Measurements from ENCODE around the gene PIEZO2.

PIEZO2 gene

DNA sequence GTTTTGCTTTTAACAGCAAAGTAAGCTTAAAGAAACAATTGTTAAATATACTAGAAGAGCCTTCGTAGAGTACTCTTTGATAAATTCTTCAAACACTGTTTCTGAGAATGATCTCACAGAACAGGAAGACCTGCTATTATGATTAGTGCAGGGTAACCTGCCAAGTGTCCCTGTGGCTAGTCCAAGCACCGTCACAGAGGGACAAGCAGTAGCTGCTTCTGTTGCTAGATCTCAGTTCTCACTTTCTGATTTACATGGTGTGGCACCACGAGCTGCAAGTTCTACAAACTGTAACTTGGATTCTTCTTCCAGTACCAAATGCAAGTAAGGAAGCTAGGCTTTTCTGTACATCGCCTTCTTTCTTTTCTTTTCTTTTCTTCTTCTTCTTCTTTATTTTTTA, 121.5 kb downstream of the PIEZO2 start:
- DNase-seq (ENCODE audit: low read depth): no peak

DNA sequence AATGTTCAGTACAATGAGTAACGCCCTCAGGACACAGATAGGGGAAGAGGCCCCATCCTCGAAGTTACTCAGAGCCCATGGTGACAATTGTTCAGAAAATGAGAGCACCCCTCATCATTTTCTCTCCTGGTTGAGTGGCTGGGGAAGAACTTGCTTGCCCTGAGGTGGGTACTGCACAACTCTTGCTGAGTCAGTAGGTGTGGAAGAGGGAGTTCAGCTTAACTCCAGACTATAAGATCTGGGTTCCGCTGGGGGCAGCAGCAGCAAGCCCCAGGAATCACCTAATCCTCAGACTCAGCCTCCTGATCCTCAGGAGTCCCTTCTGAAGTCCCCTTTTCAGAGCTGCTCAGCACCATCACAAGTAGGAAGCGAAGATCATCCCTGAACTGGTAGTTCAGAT, 123.7 kb downstream of the PIEZO2 start:
- no peak for DNase-seq (ENCODE audit: low read depth)

DNA sequence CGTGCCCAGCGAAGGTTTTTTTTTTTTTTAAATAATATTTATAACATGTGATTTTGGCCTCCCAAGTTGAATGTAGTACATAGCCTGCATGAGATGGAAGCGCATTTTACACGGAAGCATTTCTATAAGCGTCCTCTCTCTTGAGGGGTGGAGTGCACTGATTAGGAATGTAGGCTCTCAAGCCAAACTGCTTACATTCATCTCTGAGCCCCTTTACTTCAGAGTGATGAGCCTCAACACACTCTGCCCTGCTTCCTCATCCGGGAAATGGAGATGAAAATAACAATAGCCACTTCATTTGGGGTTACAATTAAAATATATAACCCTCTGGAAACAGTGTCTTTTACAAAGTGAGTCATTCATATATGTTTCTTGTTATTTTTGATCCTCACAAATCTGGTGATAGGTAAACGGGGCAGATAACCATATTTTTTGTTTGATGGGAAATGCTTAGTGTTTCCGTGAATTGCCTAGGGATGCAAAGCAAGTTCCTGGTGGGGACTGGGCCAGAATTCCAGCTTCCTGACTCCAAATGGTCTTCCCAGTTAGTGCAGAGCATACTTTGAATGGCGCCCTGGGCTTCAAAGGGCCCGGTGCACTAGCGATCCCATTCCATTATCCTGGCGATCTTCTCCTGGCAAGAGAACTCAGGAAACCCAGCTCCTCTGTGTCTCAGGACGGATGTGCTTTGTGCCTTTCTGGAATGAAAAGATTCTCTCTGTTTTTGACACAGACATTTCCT, 124.3 kb downstream of the PIEZO2 start:
- DNase-seq (ENCODE audit: low read depth): no peak

DNA sequence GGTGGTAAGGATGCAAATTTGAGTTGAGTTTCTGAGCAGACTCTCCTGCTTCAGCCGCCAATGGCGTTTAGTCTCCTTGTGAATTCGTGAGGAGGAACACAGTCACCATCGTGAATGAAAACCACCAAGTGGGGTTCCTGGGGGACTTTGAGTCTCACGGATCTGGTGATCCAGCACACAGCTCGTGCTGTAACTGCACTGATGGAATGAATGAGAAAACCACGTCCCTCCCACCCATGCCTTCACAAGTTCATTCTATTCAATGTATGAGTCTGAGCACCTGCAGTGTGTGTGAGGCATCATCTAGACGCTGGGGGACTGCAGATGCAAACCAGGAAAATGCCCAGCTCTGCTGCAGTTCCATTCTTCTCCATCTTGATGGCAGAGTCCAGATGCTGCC, 127.9 kb downstream of the PIEZO2 start:
- DNase-seq (ENCODE audit: low read depth): no peak

DNA sequence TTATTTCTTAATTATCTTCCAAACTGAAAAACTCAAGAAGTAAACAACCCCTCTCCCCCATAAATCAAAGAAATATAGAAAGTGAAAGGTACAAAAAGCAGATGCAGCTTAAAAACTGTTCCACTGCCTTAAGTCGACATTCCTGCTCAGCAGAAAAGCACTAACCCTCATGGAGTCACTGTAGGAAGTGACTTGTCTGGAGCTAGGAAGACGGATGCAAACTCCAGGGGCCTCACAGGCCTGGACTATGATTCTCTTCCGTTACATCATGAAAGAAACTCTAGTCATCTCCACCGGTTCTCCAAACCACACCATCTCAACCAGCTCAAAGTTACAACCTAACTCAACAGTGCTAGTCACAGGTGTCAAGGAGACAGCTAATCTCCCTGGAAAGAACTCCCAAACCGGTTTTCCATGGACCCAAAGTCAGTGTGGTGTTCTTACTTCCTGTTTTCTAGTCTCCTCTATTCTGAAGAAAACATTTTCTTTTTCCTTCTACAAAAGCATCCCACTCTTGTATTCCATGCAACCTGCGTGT, 128.4 kb downstream of the PIEZO2 start:
- no peak for DNase-seq (ENCODE audit: low read depth)

DNA sequence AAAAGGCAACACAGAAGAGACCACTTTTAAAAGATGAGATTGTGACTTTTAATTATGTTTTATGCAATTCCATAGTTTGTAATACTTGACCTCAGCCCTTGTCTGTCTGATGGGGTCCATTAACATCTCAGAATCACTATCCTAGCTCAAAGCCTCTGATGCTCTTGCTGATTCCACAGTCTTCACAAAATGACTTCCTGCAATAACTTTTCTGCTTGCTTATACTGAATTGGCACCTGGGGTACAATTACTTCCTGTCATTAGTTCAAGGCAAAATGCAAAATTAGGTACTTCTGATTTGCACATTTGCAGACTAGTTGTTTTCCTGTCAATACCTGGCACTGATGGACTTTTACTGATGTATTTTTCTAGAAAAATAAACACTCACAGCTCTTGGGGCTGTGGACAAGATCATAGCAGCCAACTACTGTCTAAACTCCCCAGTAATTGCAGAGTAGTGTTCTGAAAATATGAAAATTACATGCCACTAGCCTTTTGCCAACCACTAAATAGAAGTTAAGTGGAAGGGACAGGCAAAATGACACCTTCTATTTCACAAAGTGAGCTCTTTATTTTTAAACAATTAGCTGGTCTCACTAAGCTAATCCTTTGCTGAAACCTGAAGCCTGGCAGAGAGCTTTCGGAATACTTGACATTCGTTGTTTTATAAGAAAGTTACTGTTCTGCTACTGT, 129.1 kb downstream of the PIEZO2 start:
- no peak for DNase-seq (ENCODE audit: low read depth)

DNA sequence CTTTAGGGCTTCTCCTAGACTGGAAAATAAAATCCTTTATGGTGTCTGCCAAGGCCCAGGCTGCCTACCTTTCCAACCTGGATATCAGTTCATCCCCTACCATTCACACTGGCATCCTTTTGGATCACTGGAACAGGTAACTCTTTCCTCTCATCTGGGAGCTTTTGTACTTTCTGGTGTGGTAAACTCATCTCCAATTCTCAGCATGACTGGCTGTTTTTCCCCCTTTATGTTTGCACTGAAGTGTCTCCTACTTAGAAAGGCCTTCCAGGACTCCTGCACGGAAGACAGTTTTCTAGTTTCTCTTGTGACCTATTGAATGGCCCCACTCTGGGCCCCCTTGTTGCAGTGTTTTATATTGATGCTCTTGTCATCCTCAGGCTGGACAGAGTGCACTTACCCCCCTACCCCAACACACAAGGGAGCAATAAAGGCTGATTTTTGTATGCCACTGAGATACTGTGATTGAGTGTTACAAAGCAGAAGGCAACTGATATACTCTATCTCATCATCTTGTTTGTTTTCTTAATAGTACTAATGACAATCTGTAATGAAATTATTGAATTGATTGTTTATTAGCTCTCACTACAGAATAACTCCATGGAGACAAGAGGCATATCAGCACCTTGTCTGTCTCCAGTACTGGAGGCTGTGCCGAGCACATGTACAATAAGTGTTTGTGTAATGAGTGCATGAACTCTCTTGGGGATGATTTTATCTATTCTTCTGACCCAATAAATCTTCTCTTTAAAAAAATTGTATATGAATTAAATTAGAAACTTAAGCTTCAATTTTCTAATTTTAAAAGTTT, 129.9 kb downstream of the PIEZO2 start:
- DNase-seq (ENCODE audit: low read depth): no peak

DNA sequence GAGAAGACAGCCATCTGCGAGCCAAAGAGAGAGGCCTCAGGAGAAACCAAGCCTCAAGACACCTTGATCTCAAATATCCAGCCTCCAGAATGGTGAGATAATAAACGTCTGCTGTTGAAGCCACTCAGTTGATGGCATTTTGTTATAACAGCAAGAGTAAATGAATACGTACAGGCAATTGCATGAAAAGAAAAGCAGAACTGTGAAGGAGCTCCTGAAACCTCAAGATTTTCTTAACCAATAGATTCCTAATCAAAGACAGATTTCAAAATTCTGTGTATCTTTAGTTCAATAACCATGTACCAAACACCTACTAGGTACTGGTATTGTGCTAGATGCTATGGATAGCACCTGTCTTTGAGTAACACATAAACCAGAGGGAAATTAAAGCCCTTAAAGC, 139.5 kb downstream of the PIEZO2 start:
- DNase-seq (ENCODE audit: low read depth): no peak

DNA sequence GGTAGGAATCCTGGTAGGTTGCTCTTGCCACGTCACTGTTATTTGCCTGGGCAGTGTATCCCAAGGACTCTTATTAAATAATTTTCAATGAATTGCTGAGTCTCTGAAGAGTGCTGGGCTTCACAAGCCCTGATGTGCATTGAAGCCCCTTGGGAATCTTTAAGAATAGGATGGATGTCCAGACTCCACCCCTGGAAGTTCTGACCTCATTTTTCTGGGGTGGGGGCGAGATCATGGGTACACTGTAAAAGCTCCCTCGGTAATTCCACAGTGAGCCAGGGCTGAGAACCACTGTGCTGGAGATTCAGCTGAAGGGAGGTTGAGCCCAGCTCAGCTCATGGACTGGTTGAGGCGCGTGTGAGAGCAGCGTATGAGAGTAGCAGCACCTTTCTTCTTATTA, 140.2 kb downstream of the PIEZO2 start:
- DNase-seq (ENCODE audit: low read depth): no peak

DNA sequence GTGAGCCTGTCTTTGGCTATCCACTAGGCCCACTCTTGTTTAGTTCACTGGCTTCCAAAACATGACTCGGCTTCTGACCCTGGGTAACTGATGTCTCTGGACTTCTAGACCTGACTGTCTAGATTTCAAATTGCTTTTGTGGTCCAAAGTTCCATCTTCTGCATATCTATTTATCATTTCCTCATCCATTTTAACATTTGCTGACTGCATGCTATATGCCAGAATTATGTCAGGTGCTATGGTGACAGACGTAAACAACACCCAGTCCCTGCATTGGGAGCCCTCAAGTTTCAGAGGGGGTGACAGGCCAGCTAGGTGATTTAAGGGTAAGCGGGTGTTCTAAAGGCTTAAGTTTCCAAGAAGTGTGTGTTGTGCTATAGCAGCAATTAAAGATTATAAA, 140.9 kb downstream of the PIEZO2 start:
- DNase-seq (ENCODE audit: low read depth): no peak

DNA sequence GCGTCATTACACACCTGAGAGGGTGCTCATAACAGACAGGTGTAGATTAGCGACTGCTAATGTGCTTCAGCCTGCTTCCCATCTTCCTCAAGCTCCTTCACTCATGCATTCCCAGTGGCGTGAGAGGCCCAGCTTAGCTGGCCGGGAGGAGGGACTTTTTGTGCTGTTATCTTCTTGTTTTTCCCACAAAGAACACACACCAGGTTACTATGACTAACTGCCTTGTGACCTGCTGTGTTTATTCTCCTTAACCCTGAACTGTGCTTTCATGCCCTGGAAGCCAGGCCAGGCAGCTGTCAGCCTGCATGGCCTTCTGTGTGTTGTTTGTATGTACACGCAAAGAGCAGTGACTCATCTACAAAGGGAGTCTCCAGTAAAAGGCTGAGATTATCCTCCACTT, 143.8 kb downstream of the PIEZO2 start:
- no peak for DNase-seq (ENCODE audit: low read depth)

DNA sequence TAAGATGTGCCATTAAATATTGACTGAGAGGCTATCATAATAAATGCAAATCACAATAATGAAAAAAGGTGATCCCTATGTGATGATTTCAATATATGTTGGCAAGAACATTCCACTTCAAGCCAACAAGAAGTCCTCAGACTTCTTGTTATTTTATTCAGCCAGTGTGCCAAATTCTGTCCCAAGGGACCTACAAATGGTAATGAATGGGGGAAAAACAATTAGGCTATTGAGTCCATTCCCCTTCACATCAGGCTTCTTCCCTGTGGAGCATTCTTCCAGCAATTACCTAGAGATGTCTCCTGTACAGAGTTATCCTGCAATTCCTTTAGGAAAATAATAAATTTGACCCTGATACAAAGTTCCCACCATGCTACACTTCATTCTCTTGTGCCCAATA, 144.4 kb downstream of the PIEZO2 start:
- no peak for DNase-seq (ENCODE audit: low read depth)

DNA sequence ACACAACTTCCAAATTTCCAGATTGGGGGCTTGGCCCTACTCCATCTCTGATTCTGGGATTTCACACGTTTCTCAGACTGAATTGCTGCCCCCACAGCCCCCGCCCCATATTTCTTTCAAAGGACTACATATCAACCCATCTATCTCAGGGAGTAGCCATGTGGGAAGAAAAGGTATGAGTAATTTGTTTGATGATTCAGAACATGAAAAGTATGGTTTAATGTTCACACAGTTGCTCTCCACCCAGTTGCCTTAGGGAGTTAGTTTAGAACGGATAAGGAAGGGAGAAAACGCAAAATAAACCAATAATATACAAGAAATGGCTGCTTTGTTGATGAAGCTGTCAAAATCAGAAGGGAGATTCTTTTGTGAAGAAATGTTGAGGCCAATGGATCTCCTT, 145.1 kb downstream of the PIEZO2 start:
- DNase-seq (ENCODE audit: low read depth): no peak

DNA sequence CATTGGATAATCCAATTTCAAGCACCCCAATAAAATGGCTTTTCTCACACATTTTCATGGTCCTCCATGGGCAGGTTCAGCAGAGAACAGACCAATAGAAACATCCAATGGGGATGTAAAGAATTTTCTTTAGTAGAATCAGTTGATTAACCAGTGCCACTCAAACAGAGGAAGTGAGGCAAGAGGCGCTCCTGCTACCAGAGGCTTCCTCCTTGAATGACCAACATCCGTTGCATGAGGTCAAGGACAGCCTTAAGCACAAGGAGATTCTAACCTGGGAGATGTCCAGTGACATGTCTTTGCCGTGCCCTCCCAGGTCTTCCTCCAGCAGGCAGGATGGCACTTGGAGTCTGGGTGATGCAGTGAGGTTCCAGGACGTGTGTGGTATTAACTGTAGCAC, 146.6 kb downstream of the PIEZO2 start:
- DNase-seq (ENCODE audit: low read depth): no peak

DNA sequence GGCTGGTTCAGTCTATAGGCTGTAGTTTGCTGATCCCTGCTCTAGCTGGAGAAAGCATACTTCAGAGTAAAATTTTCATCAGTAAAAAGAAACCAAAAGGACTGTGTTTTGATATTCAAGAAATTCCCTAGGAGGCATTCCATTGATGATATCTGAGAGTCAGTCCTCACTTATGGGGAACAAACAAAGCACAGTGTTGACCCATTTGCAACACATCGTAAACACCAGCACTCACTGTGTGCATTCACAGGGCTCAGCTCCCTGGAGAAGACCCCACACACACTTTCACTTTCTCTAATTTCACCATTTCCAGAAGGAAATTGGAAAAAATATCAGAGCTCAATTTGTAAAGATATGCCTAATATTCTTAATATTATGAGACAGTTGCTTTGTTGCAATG, 147.1 kb downstream of the PIEZO2 start:
- DNase-seq (ENCODE audit: low read depth): no peak

DNA sequence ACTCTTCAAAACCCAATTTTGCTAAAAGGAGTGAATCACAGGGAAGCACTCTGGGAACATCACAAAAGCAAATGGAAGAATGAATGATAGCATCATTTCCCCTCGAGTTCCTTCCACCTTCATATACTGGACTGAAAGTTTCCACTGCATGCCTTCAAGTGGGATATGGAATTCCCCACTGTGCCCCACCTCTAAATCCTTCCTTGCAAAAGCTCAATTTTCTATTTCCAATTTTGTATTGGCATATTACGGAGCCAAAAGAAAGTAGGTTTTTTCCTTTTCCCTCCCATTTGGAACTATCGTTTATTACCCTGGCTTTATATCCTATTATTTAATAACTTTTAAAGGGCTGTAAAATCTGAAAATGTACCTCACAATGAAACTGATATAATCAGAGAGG, 149.3 kb downstream of the PIEZO2 start:
- DNase-seq (ENCODE audit: low read depth): no peak

DNA sequence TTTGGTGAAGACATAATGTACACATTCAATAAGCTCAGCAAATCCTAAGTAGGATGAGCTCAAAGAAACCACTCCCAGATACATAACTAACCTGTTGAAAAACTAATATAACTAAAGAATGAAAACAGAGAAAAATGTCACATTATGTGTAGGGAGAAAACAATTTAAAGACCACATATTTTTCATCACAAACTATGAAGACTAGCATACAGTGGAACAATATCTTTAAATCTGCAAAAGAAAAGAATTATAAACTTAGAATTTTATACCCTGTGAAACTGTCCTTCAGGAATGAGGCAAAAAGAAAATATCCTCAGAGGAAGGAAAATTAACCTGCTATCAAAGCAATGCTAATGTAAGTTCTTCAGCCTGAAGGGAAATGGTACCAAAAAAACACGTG, 151.5 kb downstream of the PIEZO2 start:
- no peak for DNase-seq (ENCODE audit: low read depth)

DNA sequence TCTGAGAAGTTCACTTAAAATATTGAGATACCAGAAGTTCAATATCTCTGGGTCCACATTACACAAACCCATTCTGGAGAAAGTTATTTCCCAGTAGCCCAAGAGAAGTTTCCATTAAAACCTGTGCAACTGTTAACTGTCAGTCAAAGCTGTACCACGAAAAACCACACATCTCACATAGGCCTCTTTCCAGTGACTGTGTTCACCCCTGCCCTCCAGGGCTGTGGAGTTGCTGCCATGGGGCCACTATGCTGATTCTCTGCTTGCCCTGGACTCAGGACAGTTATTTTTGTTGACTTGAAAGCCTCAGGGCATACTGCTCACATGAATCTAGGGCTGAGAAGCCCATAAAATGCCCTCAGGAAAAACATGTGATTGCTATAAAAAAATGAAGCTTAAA, 153.8 kb downstream of the PIEZO2 start:
- no peak for DNase-seq (ENCODE audit: low read depth)

DNA sequence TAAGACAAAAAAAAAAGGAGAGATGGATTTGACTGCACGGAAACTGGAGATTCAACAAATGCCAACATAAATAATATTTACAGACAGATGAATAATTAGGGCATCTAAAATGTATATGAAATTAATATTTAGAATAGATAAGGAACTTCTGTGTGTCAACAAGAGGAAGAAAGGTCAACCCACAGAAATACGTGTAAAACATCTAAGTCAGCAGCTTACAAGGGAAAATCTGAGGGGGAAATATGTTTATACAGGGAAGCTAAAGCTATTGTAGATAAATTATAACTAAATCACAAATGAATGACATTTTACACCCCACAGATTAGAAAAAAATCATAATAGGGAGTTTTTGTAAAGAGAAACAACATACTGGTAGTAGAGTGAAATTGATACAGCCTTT, 159.9 kb downstream of the PIEZO2 start:
- no peak for DNase-seq (ENCODE audit: low read depth)

DNA sequence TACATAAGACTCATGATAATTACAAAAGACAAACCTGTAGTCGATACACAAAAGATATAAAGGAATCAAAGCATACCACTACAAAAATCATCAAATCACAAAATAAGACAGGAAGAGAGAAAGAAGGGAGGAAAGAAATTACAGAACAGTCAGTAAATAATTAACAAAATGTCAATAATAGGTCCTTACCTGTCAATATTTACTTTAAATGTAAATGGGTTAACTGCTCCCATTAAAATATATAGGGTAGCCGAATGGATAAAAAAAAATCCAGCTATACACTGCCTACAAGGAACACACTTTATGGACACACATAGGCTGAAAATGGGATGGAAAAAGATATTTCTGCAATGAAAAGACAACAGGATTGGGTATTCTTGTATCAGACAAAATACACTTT, 163.7 kb downstream of the PIEZO2 start:
- no peak for DNase-seq (ENCODE audit: low read depth)

DNA sequence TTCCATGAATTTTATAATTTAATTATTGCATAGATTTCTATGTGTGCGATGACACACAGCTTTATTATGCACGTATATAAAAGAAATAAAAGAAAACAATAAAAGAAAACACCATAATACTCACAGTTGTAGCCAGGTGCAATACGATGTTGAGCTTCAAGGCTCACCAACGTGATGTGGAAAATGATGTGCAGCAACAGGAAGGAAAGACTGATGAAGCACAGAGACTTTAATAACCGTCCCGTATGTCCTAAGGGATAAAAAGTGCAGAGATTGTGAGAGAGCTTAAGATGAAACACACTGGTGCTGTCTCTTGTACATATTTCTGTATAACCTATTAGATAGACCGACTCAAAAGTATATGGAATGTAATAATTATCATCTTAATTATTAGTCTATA, 170.0 kb downstream of the PIEZO2 start:
- no peak for DNase-seq (ENCODE audit: low read depth)

DNA sequence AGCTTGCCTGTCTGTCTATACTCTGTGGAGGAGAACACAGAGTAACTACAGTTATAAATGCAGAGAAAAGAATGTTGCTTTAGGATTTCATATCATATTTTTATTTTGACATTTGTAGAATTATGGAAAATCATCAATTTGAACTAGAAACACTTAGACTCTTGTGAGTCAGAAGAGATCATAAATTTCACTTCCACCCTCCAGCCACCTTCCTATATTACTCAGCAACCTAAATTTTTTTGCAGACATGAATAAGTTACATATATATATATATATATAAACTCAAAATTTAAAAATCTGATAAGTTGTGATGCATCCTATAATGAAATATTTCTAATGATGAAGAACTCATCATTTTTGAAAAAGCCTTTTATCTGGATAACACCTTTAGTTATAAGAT, 172.3 kb downstream of the PIEZO2 start:
- DNase-seq (ENCODE audit: low read depth): no peak
